H1 (cell line): Measurements from ENCODE around the gene CIPC. TPM values are rescaled to one million over a fixed set of nuclear protein-coding genes. Genes with fewer than 3 reads are reported as not detected.
A peak's percentile ranks its signal among the peaks of the same experiment; 100 is the strongest.

ENCODE experiments used
- CTCF ChIA-PET: fragments of 300-600 bp; sonication (Branson Sonifier 250); formaldehyde crosslinking; loops from one replicate; lab custom pipeline; 2021; ENCODE audit not compliant: partially characterized antibody; lab: Charles Lee
- POLR2A ChIA-PET: fragments of 300-600 bp; sonication (Branson Sonifier 250); formaldehyde crosslinking; loops from one replicate; lab custom pipeline; 2021; ENCODE audit warnings: inconsistent platforms; ENCODE audit not compliant: partially characterized antibody; lab: Charles Lee
- DNase-seq, 2 experiments: peaks; one replicate each; pipeline versions ENCODE4 v3.0.0 to v3.0.0-alpha.2; 2010 to 2022; ENCODE audit warnings: low spot score in 2 of 2, low read depth in 1 of 2, mixed read lengths in 1 of 2
- FAIRE-seq: peaks from 2 replicates; lab custom pipeline; 2011; peaks lifted over from hg19 to GRCh38; lab: Jason Lieb, UNC
- H2AFZ ChIP-seq: 2 replicates; pipeline ENCODE4 v1.8.1; 2012; ENCODE audit warnings: low read length, inconsistent platforms
- H2AK5ac ChIP-seq: 2 replicates; pipeline ENCODE4 v1.6.1; 2013; ENCODE audit warnings: low read depth, low read length
- H2BK120ac ChIP-seq: replicated peaks from 2 replicates; pipeline ENCODE3; 2013; ENCODE audit warnings: low read depth, low read length, inconsistent platforms
- H2BK12ac ChIP-seq: 2 replicates; pipeline ENCODE4 v1.6.1; 2013; ENCODE audit warnings: low read depth, low read length
- H2BK15ac ChIP-seq: 2 replicates; pipeline ENCODE4 v1.6.1; 2013; ENCODE audit warnings: low read length
- H2BK20ac ChIP-seq: 2 replicates; pipeline ENCODE4 v1.6.1; 2013; ENCODE audit warnings: low read length
- H2BK5ac ChIP-seq: 2 replicates; pipeline ENCODE4 v1.6.1; 2013; ENCODE audit warnings: low read depth, low read length
- H3K14ac ChIP-seq: 2 replicates; pipeline ENCODE4 v1.6.1; 2013; ENCODE audit warnings: inconsistent platforms; ENCODE audit not compliant: insufficient read length
- H3K18ac ChIP-seq: 2 replicates; pipeline ENCODE4 v1.6.1; 2013; ENCODE audit warnings: low read length; ENCODE audit errors: extremely low read depth
- H3K23ac ChIP-seq: 2 replicates; pipeline ENCODE4 v1.6.1; 2013; ENCODE audit warnings: inconsistent platforms; ENCODE audit not compliant: insufficient read length
- H3K23me2 ChIP-seq: 2 replicates; pipeline ENCODE4 v1.6.1; 2013; ENCODE audit warnings: low read depth, low read length
- H3K27ac ChIP-seq: 2 replicates; pipeline ENCODE4 v1.6.1; 2011; ENCODE audit warnings: low read depth, low read length, inconsistent platforms
- H3K27me3 ChIP-seq, 4 experiments: replicated peaks in 1 of 4; 1 replicate in 1 of 4; 2 replicates in 3 of 4; pipeline versions ENCODE4 v1.6.1 to v1.8.1; 2011 to 2013; ENCODE audit warnings: low read length in 3 of 4, mild to moderate bottlenecking in 3 of 4, inconsistent platforms in 2 of 4, mixed read lengths in 2 of 4, moderate library complexity in 1 of 4; ENCODE audit not compliant: control insufficient read depth in 3 of 4, insufficient read depth in 3 of 4; ENCODE audit errors: extremely low read depth in 1 of 4
- H3K36me3 ChIP-seq, 4 experiments: 2 replicates each; pipeline versions ENCODE4 v1.6.1 to v1.8.1; 2011 to 2013; ENCODE audit warnings: mild to moderate bottlenecking in 4 of 4, low read length in 3 of 4, moderate library complexity in 2 of 4, control low read depth in 1 of 4, inconsistent platforms in 1 of 4; ENCODE audit not compliant: insufficient read depth in 4 of 4, control insufficient read depth in 2 of 4
- H3K4ac ChIP-seq: replicated peaks from 2 replicates; pipeline ENCODE3; 2013; ENCODE audit warnings: low read length, low read depth, mixed read lengths, inconsistent platforms; ENCODE audit not compliant: insufficient read length
- H3K4me1 ChIP-seq, 4 experiments: replicated peaks in 1 of 4; 1 replicate in 1 of 4; 2 replicates in 3 of 4; pipeline versions ENCODE4 v1.6.1 to v1.8.1; 2011 to 2013; ENCODE audit warnings: low read length in 3 of 4, inconsistent platforms in 2 of 4, mixed read lengths in 1 of 4; ENCODE audit not compliant: insufficient read depth in 4 of 4, control insufficient read depth in 3 of 4
- H3K4me2 ChIP-seq, 2 experiments: 2 replicates each; pipeline versions ENCODE4 v1.6.1 to v1.8.1; 2011 to 2013; ENCODE audit warnings: low read depth in 2 of 2, low read length in 2 of 2, control low read depth in 1 of 2, inconsistent platforms in 1 of 2, mild to moderate bottlenecking in 1 of 2; ENCODE audit not compliant: insufficient read depth in 1 of 2
- H3K4me3 ChIP-seq, 4 experiments: fragments of 200-600, 300-600 bp in 1 of 4; sonication (generic), shearing (Covaris generic), sonication (Bioruptor Twin) in 1 of 4; 2 replicates each; pipeline versions ENCODE4 v1.5.1 to v1.8.1; 2011 to 2016; ENCODE audit warnings: low read length in 4 of 4, low read depth in 3 of 4, control low read depth in 2 of 4, inconsistent platforms in 2 of 4, mild to moderate bottlenecking in 2 of 4, mixed read lengths in 1 of 4, moderate library complexity in 1 of 4; ENCODE audit not compliant: insufficient read depth in 2 of 4; ENCODE audit errors: extremely low read depth in 1 of 4
- H3K56ac ChIP-seq: replicated peaks from 2 replicates; pipeline ENCODE3; 2013; ENCODE audit warnings: low read depth, mild to moderate bottlenecking, mixed read lengths, low read length, inconsistent platforms; ENCODE audit not compliant: insufficient read length
- H3K79me1 ChIP-seq: 2 replicates; pipeline ENCODE4 v1.6.1; 2013; ENCODE audit warnings: low read depth, low read length, control low read depth
- H3K79me2 ChIP-seq, 2 experiments: 2 replicates each; pipeline versions ENCODE4 v1.6.1 to v1.8.1; 2012 to 2013; ENCODE audit warnings: low read length in 2 of 2, mild to moderate bottlenecking in 2 of 2, inconsistent platforms in 1 of 2; ENCODE audit not compliant: insufficient read depth in 2 of 2, control insufficient read depth in 1 of 2
- H3K9ac ChIP-seq, 4 experiments: replicated peaks in 1 of 4; 1 replicate in 1 of 4; 2 replicates in 3 of 4; pipeline versions ENCODE4 v1.6.1 to v1.8.1; 2011 to 2013; ENCODE audit warnings: low read depth in 3 of 4, low read length in 3 of 4, control low read depth in 2 of 4, mild to moderate bottlenecking in 2 of 4, moderate library complexity in 2 of 4, inconsistent platforms in 1 of 4; ENCODE audit errors: extremely low read depth in 1 of 4
- H3K9me3 ChIP-seq, 2 experiments: 2 replicates each; pipeline versions ENCODE4 v1.6.1 to v1.8.1; 2012 to 2013; ENCODE audit warnings: mild to moderate bottlenecking in 2 of 2, moderate library complexity in 2 of 2, control low read depth in 1 of 2, inconsistent platforms in 1 of 2, low read depth in 1 of 2, low read length in 1 of 2, mixed read lengths in 1 of 2; ENCODE audit not compliant: insufficient read depth in 2 of 2
- H4K20me1 ChIP-seq, 2 experiments: replicated peaks in 1 of 2; 2 replicates each; pipeline versions ENCODE3 to v1.8.1; 2011 to 2013; ENCODE audit warnings: inconsistent platforms in 2 of 2, low read length in 2 of 2, mild to moderate bottlenecking in 1 of 2; ENCODE audit not compliant: insufficient read depth in 2 of 2, control insufficient read depth in 1 of 2
- H4K5ac ChIP-seq: 2 replicates; pipeline ENCODE4 v1.6.1; 2013; ENCODE audit warnings: low read length, low read depth, mixed read lengths, inconsistent platforms; ENCODE audit not compliant: insufficient read length
- H4K8ac ChIP-seq: 2 replicates; pipeline ENCODE4 v1.8.0; 2013; ENCODE audit warnings: mild to moderate bottlenecking, moderate library complexity, low read length, inconsistent platforms; ENCODE audit not compliant: insufficient read depth; ENCODE audit errors: extremely low read depth
- H4K91ac ChIP-seq: replicated peaks from 2 replicates; pipeline ENCODE3; 2013; ENCODE audit warnings: low read length, mixed read lengths, inconsistent platforms; ENCODE audit not compliant: insufficient read length
- ASH2L ChIP-seq: fragments of 200-600, 300-600 bp; sonication (generic); IDR thresholded peaks from one replicate; pipeline ENCODE4 v1.7.1; 2017; ENCODE audit warnings: low read length
- ATF2 ChIP-seq: IDR thresholded peaks from 2 replicates; pipeline ENCODE4 v1.6.1; 2012; ENCODE audit warnings: low read length, inconsistent platforms
- BACH1 ChIP-seq: IDR thresholded peaks from 2 replicates; pipeline ENCODE4 v1.6.1; 2012; ENCODE audit warnings: low read length, improper control_type of control experiment
- FOSL1 ChIP-seq: IDR thresholded peaks from 2 replicates; pipeline ENCODE4 v1.6.1; 2011; ENCODE audit warnings: mild to moderate bottlenecking, low read depth, low read length, moderate library complexity; ENCODE audit not compliant: insufficient read depth
- GABPA ChIP-seq: IDR thresholded peaks from 2 replicates; pipeline ENCODE4 v1.6.1; 2011; ENCODE audit warnings: mild to moderate bottlenecking, low read length, moderate library complexity, borderline replicate concordance; ENCODE audit not compliant: insufficient read depth
- GTF2F1 ChIP-seq: IDR thresholded peaks from 2 replicates; pipeline ENCODE4 v1.6.1; 2012; ENCODE audit warnings: low read depth, low read length, improper control_type of control experiment, borderline replicate concordance
- POU5F1 ChIP-seq: IDR thresholded peaks from 2 replicates; pipeline ENCODE4 v1.6.1; 2011; ENCODE audit warnings: low read depth, mild to moderate bottlenecking, low read length, moderate library complexity
- WGBS, 2 experiments: shearing (Covaris generic) in 1 of 2; methylation state at CpG; one replicate each; pipeline versions ENCODE4 v1.1.6 to v1.1.7; 2013 to 2015; ENCODE audit warnings: low lambda C conversion rate in 2 of 2, mixed read lengths in 2 of 2, inconsistent platforms in 1 of 2, low coverage in 1 of 2, missing lambda C conversion rate in 1 of 2; ENCODE audit not compliant: insufficient replicate concordance in 2 of 2, insufficient coverage in 1 of 2, insufficient read length in 1 of 2; ENCODE audit errors: extremely low coverage in 1 of 2, missing lambda C conversion rate in 1 of 2; 5-methylcytosine and 5-hydroxymethylcytosine counted together
- polyA plus RNA-seq, 7 experiments: library from polyadenylated mRNA; depleted of rRNA in 3 of 7; stranded (reverse) in 5 of 7; unstranded in 2 of 7; fragments of >200 nt in 5 of 7; fragments of 200-250 nt in 2 of 7; gene quantifications; 1 replicate in 5 of 7; 2 replicates in 1 of 7; 4 replicates in 1 of 7; pipeline versions ENCODE4 v1.2.1 to v1.2.3, GENCODE V29; 2011 to 2013; ENCODE audit warnings: missing spikeins in 2 of 7, mixed read lengths in 2 of 7
- total RNA-seq: library from RNA; stranded (reverse); fragmentation: NEBNext Ultra II Directional; extraction: Animal tissue kit (Norgen Biotek cat#: 25700); gene quantifications from 2 replicates; pipeline ENCODE4 v1.2.1, GENCODE V29; 2021

CIPC gene
- total and polyA plus RNA-seq, 2 of the 8 experiments (the other 6 are each of a cell fraction or from before 2014, with no cell fraction given) = 13.9 to 32.7 TPM

GRCh38 chr14:77099425-77100167, 1.5 kb downstream of the CIPC start:
- Histone ChIP-seq H2AK5ac (no peak overlapping the region), H3K18ac (no peak overlapping the region), H3K9me3 (no peaks in the 10 kb centered on the region), H3K9ac (no peak overlapping the region), H3K27me3 (no peaks in the 10 kb centered on the region), H3K56ac (no peak overlapping the region), H2BK20ac (no peak overlapping the region), H4K20me1 (no peaks in the 10 kb centered on the region), H2BK120ac (no peak overlapping the region), H3K79me1 (peaks cover 3% of the 10 kb centered on the region; the same call in 1 of the 2 replicates), H2BK12ac (no peak overlapping the region), H3K23me2 (peaks cover 14% of the 10 kb centered on the region; the same call in 1 of the 2 replicates), H3K4ac (no peak overlapping the region), H3K36me3 (no peaks in the 10 kb centered on the region), H2BK5ac (no peak overlapping the region), H2AFZ (no peak overlapping the region), H3K23ac (no peak overlapping the region), H4K91ac (no peak overlapping the region), H3K4me3 (peak overlapping the region; percentile 87 to 96 (median 88); a peak in 5 of 8 replicates), H2BK15ac (no peak overlapping the region), H3K14ac (no peak overlapping the region), H3K79me2 (peaks cover 4 to 71% of the 10 kb centered on the region in 2 experiments; a peak in 3 of 4 replicates), H3K4me2 (peak overlapping the region; percentile 82 to 96; a peak in 3 of 4 replicates), H3K27ac (no peak overlapping the region), H4K8ac (no peak overlapping the region), H4K5ac (no peak overlapping the region), H3K4me1 (peaks cover 4 to 12% (median 9%) of the 10 kb centered on the region in 4 experiments)
- FAIRE-seq (no peak), DNase-seq (no peak)
- ChIA-PET POLR2A (interaction anchor here (0.6 to 8.3 kb wide), 8 partner anchors 12 to 213 kb away, joined by 3 to 49 read pairs (median 5); partner anchors contain the start of gene IRF2BPL), CTCF (interaction anchor here (0.5 to 56.8 kb wide), 10 partner anchors 11 to 227 kb away, joined by 3 to 1490 read pairs (median 6); partner anchors contain the start of gene ZDHHC22)
- TF ChIP-seq ASH2L = no peak
- no peak for TF ChIP-seq POU5F1
- no peak for TF ChIP-seq BACH1
- no peak for TF ChIP-seq FOSL1
- no peak for TF ChIP-seq GABPA
- no peak for TF ChIP-seq GTF2F1
- TF ChIP-seq ATF2 = no peak
- 72% methylated on average over 7 of the region's 7 CpGs; no CpG with 5 or more reads in 1 of the 2 experiments for WGBS, 2 experiments
